HG03521 (cell line): ENCODE results near the gene PSIP1.
A peak's percentile ranks its signal among the peaks of the same experiment; 100 is the strongest.
"Not testable (repeated sequence)": the region's sequence is repeated elsewhere in the genome, so short reads cannot be mapped to it uniquely, and the experiment has no call there.

Source experiments
- ATAC-seq: cut with Tn5 transposase; IDR thresholded peaks from one replicate; pipeline ENCODE4 v1.9.1; 2021; ENCODE audit warnings: mild to moderate bottlenecking, moderate library complexity; ENCODE audit not compliant: unreplicated experiment

PSIP1 gene

GRCh38 chr9:15510789-15511575 lies at the start of gene PSIP1:
Gene PSIP1, minus strand, starts transcription at chr9:15510970. Its CDS starts 782 bp downstream, at chr9:15510188.
- ATAC-seq = peak; percentile 73

GRCh38 chr9:15553528-15553898 lies 42.7 kb upstream of the PSIP1 start:
- ATAC-seq = peak; percentile 6

GRCh38 chr9:15552636-15553527 lies 42.1 kb upstream of the PSIP1 start, which contains the start of gene CCDC171:
Gene CCDC171, plus strand, starts transcription at chr9:15553043. Its CDS starts 11,046 bp downstream, at chr9:15564089.
- peak; percentile 78 for ATAC-seq

- no peak for ATAC-seq
These were observed 38.8 kb upstream of the PSIP1 start for GRCh38 chr9:15549611-15550010.

GRCh38 chr9:15543047-15543813 lies 32.5 kb upstream of the PSIP1 start:
- no peak for ATAC-seq

- ATAC-seq = no peak
These were observed 31.9 kb upstream of the PSIP1 start for GRCh38 chr9:15542624-15543023.

- ATAC-seq = no peak
These were observed 31.1 kb upstream of the PSIP1 start for GRCh38 chr9:15541872-15542271.

- ATAC-seq = peak; percentile 30
These were observed 20.6 kb upstream of the PSIP1 start for GRCh38 chr9:15531380-15531779.

GRCh38 chr9:15529566-15530324 lies 19.0 kb upstream of the PSIP1 start:
- peak; percentile 79 for ATAC-seq

- not testable (repeated sequence) for ATAC-seq
These were observed 16.3 kb upstream of the PSIP1 start for GRCh38 chr9:15527035-15527434.

- no peak for ATAC-seq
These were observed 15.2 kb upstream of the PSIP1 start for GRCh38 chr9:15525958-15526357.

GRCh38 chr9:15524845-15525455 lies 14.2 kb upstream of the PSIP1 start:
- no peak for ATAC-seq

- ATAC-seq = no peak
These were observed 11.5 kb upstream of the PSIP1 start for GRCh38 chr9:15522130-15522755.

- ATAC-seq = no peak
These were observed 10.5 kb upstream of the PSIP1 start for GRCh38 chr9:15521254-15521653.

GRCh38 chr9:15519831-15520230 lies 9.1 kb upstream of the PSIP1 start:
- ATAC-seq = no peak

- ATAC-seq = no peak
These were observed 2.6 kb upstream of the PSIP1 start for GRCh38 chr9:15513335-15513734.

- no peak for ATAC-seq
These were observed 2.1 kb upstream of the PSIP1 start for GRCh38 chr9:15512889-15513288.

GRCh38 chr9:15512204-15512603 lies 1.4 kb upstream of the PSIP1 start:
- no peak for ATAC-seq
